PC-3 (cell line): ENCODE data around the gene ISM1.

Experiments
- EZH2 ChIP-seq: fragments of 300-600 bp; sonication (generic); IDR thresholded peaks from one replicate; pipeline ENCODE4 v1.6.1; 2017; ENCODE audit warnings: antibody characterized with exemption, mild to moderate bottlenecking, low read length; ENCODE audit not compliant: unreplicated experiment
- TF ChIP-seq, protein P1 (sequence below): fragments of 300-600 bp; sonication (generic); conservative IDR thresholded peaks from 2 replicates; pipeline ENCODE4 v1.5.1; 2017; ENCODE audit warnings: antibody characterized with exemption, low read depth, mild to moderate bottlenecking, low read length

DNA sequence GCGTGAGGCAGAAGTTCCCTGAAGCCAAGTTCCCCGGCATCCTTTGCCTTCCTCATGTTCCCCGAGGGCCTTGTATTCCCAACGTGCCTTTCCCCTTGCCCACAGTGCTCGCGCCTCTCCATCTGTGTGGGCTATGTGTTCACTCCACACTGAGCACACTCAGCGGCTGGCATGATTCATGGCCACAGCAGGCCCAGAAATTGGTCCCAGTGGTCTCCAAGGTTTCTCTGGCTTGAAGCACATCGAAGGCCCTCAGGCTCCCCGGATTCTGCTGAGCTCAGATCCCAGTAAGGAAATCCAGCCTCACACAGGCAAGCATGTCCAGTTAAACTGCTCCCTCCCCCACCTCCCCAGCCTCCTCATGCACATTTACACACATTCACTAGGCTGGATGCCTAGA, 123.6 kb downstream of the ISM1 start:
- TF ChIP-seq, protein P1, sequence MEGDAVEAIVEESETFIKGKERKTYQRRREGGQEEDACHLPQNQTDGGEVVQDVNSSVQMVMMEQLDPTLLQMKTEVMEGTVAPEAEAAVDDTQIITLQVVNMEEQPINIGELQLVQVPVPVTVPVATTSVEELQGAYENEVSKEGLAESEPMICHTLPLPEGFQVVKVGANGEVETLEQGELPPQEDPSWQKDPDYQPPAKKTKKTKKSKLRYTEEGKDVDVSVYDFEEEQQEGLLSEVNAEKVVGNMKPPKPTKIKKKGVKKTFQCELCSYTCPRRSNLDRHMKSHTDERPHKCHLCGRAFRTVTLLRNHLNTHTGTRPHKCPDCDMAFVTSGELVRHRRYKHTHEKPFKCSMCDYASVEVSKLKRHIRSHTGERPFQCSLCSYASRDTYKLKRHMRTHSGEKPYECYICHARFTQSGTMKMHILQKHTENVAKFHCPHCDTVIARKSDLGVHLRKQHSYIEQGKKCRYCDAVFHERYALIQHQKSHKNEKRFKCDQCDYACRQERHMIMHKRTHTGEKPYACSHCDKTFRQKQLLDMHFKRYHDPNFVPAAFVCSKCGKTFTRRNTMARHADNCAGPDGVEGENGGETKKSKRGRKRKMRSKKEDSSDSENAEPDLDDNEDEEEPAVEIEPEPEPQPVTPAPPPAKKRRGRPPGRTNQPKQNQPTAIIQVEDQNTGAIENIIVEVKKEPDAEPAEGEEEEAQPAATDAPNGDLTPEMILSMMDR: no peak
- TF ChIP-seq EZH2: no peak
